Globus pallidus (tissue), 1 donor: ENCODE results near the gene SBF2.

Experiments used
- DNase-seq: peaks from one replicate; pipeline ENCODE4 v3.0.0-alpha.2; 2015; ENCODE audit warnings: low spot score

The SBF2 gene

GRCh38 chr11:9806946-9807687 is 486.9 kb downstream of the SBF2 start:
- DNase-seq = no peak

GRCh38 chr11:9804419-9804902 is 489.6 kb downstream of the SBF2 start:
- no peak for DNase-seq

GRCh38 chr11:9803685-9804418 is 490.2 kb downstream of the SBF2 start:
- no peak for DNase-seq

GRCh38 chr11:9802291-9802861 is 491.6 kb downstream of the SBF2 start:
- no peak for DNase-seq

GRCh38 chr11:9799886-9800285 is 494.1 kb downstream of the SBF2 start:
- no peak for DNase-seq

GRCh38 chr11:9797300-9797699 is 496.7 kb downstream of the SBF2 start:
- DNase-seq = no peak

GRCh38 chr11:9796854-9797253 is 497.2 kb downstream of the SBF2 start:
- no peak for DNase-seq

- no peak for DNase-seq
Observed at GRCh38 chr11:9796266-9796665, 497.8 kb downstream of the SBF2 start.

- DNase-seq = no peak
Observed at GRCh38 chr11:9790703-9791102, 503.3 kb downstream of the SBF2 start.

GRCh38 chr11:9789910-9790309 is 504.1 kb downstream of the SBF2 start:
- DNase-seq = no peak

- peak; percentile 5 for DNase-seq
Observed at GRCh38 chr11:9787981-9788521, 506.0 kb downstream of the SBF2 start.

GRCh38 chr11:9787260-9787659 is 506.8 kb downstream of the SBF2 start:
- DNase-seq = no peak

GRCh38 chr11:9784602-9785315 is 509.3 kb downstream of the SBF2 start:
- DNase-seq = no peak

GRCh38 chr11:9783986-9784385 is 510.0 kb downstream of the SBF2 start:
- no peak for DNase-seq

- no peak for DNase-seq
Observed at GRCh38 chr11:9780929-9781328, 513.1 kb downstream of the SBF2 start.

GRCh38 chr11:9777525-9777924 is 516.5 kb downstream of the SBF2 start:
- no peak for DNase-seq

GRCh38 chr11:9777066-9777465 is 517.0 kb downstream of the SBF2 start:
- DNase-seq = no peak

- DNase-seq = no peak
Observed at GRCh38 chr11:9776203-9776602, 517.8 kb downstream of the SBF2 start.

GRCh38 chr11:9775398-9775779 is 518.6 kb downstream of the SBF2 start:
- DNase-seq = no peak

GRCh38 chr11:9774591-9775397 is 519.2 kb downstream of the SBF2 start:
- no peak for DNase-seq

GRCh38 chr11:9774109-9774508 is 519.9 kb downstream of the SBF2 start:
- no peak for DNase-seq
